K562 (cell line): ENCODE measurements around the gene DBNL. TPM values are rescaled to one million over a fixed set of nuclear protein-coding genes. Genes with fewer than 3 reads are reported as not detected.

Source experiments
- HNRNPL ChIP-seq: fragments of 200-400 bp; formaldehyde crosslinking; IDR thresholded peaks from 2 replicates; pipeline ENCODE4 v1.6.1; 2017; ENCODE audit warnings: low read depth, mild to moderate bottlenecking, low read length
- ZNF699 ChIP-seq: fragments of 250-450 bp; sonication (Bioruptor Pico); IDR thresholded peaks from 2 replicates; pipeline ENCODE4 v1.8.0; 2021; ENCODE audit warnings: mild to moderate bottlenecking, moderate library complexity; ENCODE audit not compliant: insufficient replicate concordance
- polyA plus RNA-seq, 8 experiments: library from polyadenylated mRNA; depleted of rRNA in 4 of 8; stranded (reverse) in 5 of 8; unstranded in 3 of 8; fragments of >200 nt; fragmentation: Nextera tagmentation in 2 of 8; fragmentation: Illumina TruSeq in 1 of 8; extraction: Ambion mirVana in 2 of 8; extraction: Trizol in 1 of 8; gene quantifications; 2 replicates each; pipeline versions ENCODE4 v1.2.1 to v1.2.3, GENCODE V29; 2011 to 2014; ENCODE audit warnings: inconsistent platforms in 1 of 8, missing spikeins in 1 of 8
- total RNA-seq, 7 experiments: library from RNA; depleted of rRNA in 6 of 7; stranded (reverse); fragments of >200 nt in 6 of 7; fragmentation: Illumina TruSeq in 2 of 7; extraction: Trizol in 2 of 7; gene quantifications; 2 replicates each; pipeline versions ENCODE4 v1.2.1 to v1.2.3, GENCODE V29; 2011 to 2021; ENCODE audit warnings: low replicate concordance in 1 of 7
- TF ChIP-seq, protein P1 (sequence below): fragments of 450-650 bp; IDR thresholded peaks from 2 replicates; pipeline ENCODE4 v1.6.1; 2016; ENCODE audit warnings: mild to moderate bottlenecking, moderate library complexity

The DBNL gene
- total and polyA plus RNA-seq, 9 of the 15 experiments (the other 6 are each of a cell fraction or from before 2014, with no cell fraction given), result 1.9 to 65.1 (median 38.9) TPM

DNA sequence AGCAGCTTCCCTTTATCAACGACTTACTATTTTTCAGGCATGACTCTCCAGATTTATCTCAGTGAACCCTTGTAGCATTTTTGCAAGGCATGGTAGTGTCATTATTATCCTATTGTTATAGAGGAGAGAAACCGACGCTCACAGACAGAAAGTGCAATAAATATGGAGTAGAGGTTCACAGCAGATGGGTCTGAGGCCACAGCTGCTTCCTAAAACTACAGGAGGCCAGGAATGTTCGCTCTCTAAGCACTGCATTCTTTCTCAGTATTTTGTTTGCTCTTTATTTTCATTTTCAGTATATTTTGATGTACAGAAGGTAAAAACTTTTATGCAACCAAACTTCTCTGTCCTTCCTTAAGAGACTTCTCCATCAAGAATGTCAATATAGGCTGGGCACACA is 55.2 kb downstream of the DBNL start (continued):
- TF ChIP-seq, protein P1, sequence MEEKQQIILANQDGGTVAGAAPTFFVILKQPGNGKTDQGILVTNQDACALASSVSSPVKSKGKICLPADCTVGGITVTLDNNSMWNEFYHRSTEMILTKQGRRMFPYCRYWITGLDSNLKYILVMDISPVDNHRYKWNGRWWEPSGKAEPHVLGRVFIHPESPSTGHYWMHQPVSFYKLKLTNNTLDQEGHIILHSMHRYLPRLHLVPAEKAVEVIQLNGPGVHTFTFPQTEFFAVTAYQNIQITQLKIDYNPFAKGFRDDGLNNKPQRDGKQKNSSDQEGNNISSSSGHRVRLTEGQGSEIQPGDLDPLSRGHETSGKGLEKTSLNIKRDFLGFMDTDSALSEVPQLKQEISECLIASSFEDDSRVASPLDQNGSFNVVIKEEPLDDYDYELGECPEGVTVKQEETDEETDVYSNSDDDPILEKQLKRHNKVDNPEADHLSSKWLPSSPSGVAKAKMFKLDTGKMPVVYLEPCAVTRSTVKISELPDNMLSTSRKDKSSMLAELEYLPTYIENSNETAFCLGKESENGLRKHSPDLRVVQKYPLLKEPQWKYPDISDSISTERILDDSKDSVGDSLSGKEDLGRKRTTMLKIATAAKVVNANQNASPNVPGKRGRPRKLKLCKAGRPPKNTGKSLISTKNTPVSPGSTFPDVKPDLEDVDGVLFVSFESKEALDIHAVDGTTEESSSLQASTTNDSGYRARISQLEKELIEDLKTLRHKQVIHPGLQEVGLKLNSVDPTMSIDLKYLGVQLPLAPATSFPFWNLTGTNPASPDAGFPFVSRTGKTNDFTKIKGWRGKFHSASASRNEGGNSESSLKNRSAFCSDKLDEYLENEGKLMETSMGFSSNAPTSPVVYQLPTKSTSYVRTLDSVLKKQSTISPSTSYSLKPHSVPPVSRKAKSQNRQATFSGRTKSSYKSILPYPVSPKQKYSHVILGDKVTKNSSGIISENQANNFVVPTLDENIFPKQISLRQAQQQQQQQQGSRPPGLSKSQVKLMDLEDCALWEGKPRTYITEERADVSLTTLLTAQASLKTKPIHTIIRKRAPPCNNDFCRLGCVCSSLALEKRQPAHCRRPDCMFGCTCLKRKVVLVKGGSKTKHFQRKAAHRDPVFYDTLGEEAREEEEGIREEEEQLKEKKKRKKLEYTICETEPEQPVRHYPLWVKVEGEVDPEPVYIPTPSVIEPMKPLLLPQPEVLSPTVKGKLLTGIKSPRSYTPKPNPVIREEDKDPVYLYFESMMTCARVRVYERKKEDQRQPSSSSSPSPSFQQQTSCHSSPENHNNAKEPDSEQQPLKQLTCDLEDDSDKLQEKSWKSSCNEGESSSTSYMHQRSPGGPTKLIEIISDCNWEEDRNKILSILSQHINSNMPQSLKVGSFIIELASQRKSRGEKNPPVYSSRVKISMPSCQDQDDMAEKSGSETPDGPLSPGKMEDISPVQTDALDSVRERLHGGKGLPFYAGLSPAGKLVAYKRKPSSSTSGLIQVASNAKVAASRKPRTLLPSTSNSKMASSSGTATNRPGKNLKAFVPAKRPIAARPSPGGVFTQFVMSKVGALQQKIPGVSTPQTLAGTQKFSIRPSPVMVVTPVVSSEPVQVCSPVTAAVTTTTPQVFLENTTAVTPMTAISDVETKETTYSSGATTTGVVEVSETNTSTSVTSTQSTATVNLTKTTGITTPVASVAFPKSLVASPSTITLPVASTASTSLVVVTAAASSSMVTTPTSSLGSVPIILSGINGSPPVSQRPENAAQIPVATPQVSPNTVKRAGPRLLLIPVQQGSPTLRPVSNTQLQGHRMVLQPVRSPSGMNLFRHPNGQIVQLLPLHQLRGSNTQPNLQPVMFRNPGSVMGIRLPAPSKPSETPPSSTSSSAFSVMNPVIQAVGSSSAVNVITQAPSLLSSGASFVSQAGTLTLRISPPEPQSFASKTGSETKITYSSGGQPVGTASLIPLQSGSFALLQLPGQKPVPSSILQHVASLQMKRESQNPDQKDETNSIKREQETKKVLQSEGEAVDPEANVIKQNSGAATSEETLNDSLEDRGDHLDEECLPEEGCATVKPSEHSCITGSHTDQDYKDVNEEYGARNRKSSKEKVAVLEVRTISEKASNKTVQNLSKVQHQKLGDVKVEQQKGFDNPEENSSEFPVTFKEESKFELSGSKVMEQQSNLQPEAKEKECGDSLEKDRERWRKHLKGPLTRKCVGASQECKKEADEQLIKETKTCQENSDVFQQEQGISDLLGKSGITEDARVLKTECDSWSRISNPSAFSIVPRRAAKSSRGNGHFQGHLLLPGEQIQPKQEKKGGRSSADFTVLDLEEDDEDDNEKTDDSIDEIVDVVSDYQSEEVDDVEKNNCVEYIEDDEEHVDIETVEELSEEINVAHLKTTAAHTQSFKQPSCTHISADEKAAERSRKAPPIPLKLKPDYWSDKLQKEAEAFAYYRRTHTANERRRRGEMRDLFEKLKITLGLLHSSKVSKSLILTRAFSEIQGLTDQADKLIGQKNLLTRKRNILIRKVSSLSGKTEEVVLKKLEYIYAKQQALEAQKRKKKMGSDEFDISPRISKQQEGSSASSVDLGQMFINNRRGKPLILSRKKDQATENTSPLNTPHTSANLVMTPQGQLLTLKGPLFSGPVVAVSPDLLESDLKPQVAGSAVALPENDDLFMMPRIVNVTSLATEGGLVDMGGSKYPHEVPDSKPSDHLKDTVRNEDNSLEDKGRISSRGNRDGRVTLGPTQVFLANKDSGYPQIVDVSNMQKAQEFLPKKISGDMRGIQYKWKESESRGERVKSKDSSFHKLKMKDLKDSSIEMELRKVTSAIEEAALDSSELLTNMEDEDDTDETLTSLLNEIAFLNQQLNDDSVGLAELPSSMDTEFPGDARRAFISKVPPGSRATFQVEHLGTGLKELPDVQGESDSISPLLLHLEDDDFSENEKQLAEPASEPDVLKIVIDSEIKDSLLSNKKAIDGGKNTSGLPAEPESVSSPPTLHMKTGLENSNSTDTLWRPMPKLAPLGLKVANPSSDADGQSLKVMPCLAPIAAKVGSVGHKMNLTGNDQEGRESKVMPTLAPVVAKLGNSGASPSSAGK, result no peak
- TF ChIP-seq ZNF699 (CRISPR knock-in tag), result no peak
- no peak for TF ChIP-seq HNRNPL
